AG08396 (cell line): ENCODE measurements around the gene ZFHX3.

Source experiments
- DNase-seq: peaks from one replicate; pipeline ENCODE4 v3.0.0; 2012; ENCODE audit warnings: low spot score, mixed read lengths

ZFHX3 gene

GRCh38 chr16:73037845-73038570 is 9.9 kb downstream of the ZFHX3 start:
- no peak for DNase-seq

GRCh38 chr16:73037331-73037745 is 10.6 kb downstream of the ZFHX3 start:
- DNase-seq: no peak

- no peak for DNase-seq
These were observed 11.7 kb downstream of the ZFHX3 start for GRCh38 chr16:73036074-73036826.

GRCh38 chr16:73034374-73034773 is 13.6 kb downstream of the ZFHX3 start:
- no peak for DNase-seq

- no peak for DNase-seq
These were observed 14.5 kb downstream of the ZFHX3 start for GRCh38 chr16:73033271-73033998.

GRCh38 chr16:73032541-73033270 is 15.2 kb downstream of the ZFHX3 start:
- DNase-seq: no peak

GRCh38 chr16:73031984-73032383 is 15.9 kb downstream of the ZFHX3 start:
- DNase-seq: no peak

GRCh38 chr16:73031155-73031866 is 16.6 kb downstream of the ZFHX3 start:
- DNase-seq: no peak

- no peak for DNase-seq
These were observed 19.1 kb downstream of the ZFHX3 start for GRCh38 chr16:73028721-73029361.

GRCh38 chr16:73028263-73028662 is 19.7 kb downstream of the ZFHX3 start:
- DNase-seq: no peak

GRCh38 chr16:73027685-73028111 is 20.2 kb downstream of the ZFHX3 start:
- DNase-seq: no peak

GRCh38 chr16:73026754-73027684 is 20.9 kb downstream of the ZFHX3 start:
- DNase-seq: no peak

- DNase-seq: no peak
These were observed 22.1 kb downstream of the ZFHX3 start for GRCh38 chr16:73025856-73026210.

- DNase-seq: no peak
These were observed 22.6 kb downstream of the ZFHX3 start for GRCh38 chr16:73025151-73025855.

- no peak for DNase-seq
These were observed 23.3 kb downstream of the ZFHX3 start for GRCh38 chr16:73024571-73025105.

- DNase-seq: no peak
These were observed 24.0 kb downstream of the ZFHX3 start for GRCh38 chr16:73023752-73024570.

GRCh38 chr16:73023320-73023719 is 24.6 kb downstream of the ZFHX3 start:
- DNase-seq: no peak

GRCh38 chr16:73022534-73022933 is 25.4 kb downstream of the ZFHX3 start:
- DNase-seq: no peak
